DMS153 treated with DMSO at 0.1 percent for 48 hours (cell line): ENCODE results near the gene MBNL2.

Experiments
- DNase-seq: peaks from one replicate; lab custom pipeline; 2025; ENCODE audit not compliant: unreplicated experiment; lab: John Stamatoyannopoulos, UW

MBNL2 gene

GRCh38 chr13:97319113-97319720 lies 97.1 kb downstream of the MBNL2 start:
- DNase-seq = no peak

- DNase-seq = no peak
These were observed 99.0 kb downstream of the MBNL2 start for GRCh38 chr13:97321101-97321500.

- DNase-seq = no peak
These were observed 99.6 kb downstream of the MBNL2 start for GRCh38 chr13:97321616-97322321.

- DNase-seq = no peak
These were observed 100.7 kb downstream of the MBNL2 start for GRCh38 chr13:97322740-97323342.

GRCh38 chr13:97324115-97324514 lies 102.0 kb downstream of the MBNL2 start:
- DNase-seq = no peak

- DNase-seq = no peak
These were observed 103.6 kb downstream of the MBNL2 start for GRCh38 chr13:97325738-97326137.

- DNase-seq = no peak
These were observed 105.0 kb downstream of the MBNL2 start for GRCh38 chr13:97327086-97327485.

GRCh38 chr13:97327506-97328221 lies 105.5 kb downstream of the MBNL2 start:
- no peak for DNase-seq

- no peak for DNase-seq
These were observed 106.2 kb downstream of the MBNL2 start for GRCh38 chr13:97328222-97328790.

- no peak for DNase-seq
These were observed 107.2 kb downstream of the MBNL2 start for GRCh38 chr13:97329331-97329730.

GRCh38 chr13:97330448-97330847 lies 108.3 kb downstream of the MBNL2 start:
- no peak for DNase-seq

GRCh38 chr13:97332742-97333141 lies 110.6 kb downstream of the MBNL2 start:
- no peak for DNase-seq

GRCh38 chr13:97333983-97334382 lies 111.8 kb downstream of the MBNL2 start:
- no peak for DNase-seq

- no peak for DNase-seq
These were observed 112.6 kb downstream of the MBNL2 start for GRCh38 chr13:97334690-97335089.

- DNase-seq = no peak
These were observed 113.5 kb downstream of the MBNL2 start for GRCh38 chr13:97335488-97336134.

GRCh38 chr13:97337985-97338499 lies 115.9 kb downstream of the MBNL2 start:
- DNase-seq = no peak

- DNase-seq = no peak
These were observed 116.4 kb downstream of the MBNL2 start for GRCh38 chr13:97338571-97338970.

- DNase-seq = no peak
These were observed 117.2 kb downstream of the MBNL2 start for GRCh38 chr13:97339019-97339987.

- DNase-seq = no peak
These were observed 118.0 kb downstream of the MBNL2 start for GRCh38 chr13:97339988-97340749.
